OCI-LY7 (cell line): Measurements from ENCODE around the gene RBMS2. TPM values are rescaled to one million over a fixed set of nuclear protein-coding genes. Genes with fewer than 3 reads are reported as not detected.
"Not testable (repeated sequence)": the region's sequence is repeated elsewhere in the genome, so short reads cannot be mapped to it uniquely, and the experiment has no call there.

Experiments used
- BruUV-seq: library from RNA; stranded (reverse); fragments of 400-500 nt; replicated peaks from 2 replicates; lab custom pipeline; 2021; lab: Mats Ljungman, UMichigan
- CTCF ChIA-PET: fragments of 300-600 bp; sonication (Branson Sonifier 250); formaldehyde crosslinking; loops from one replicate; lab custom pipeline; 2022; ENCODE audit warnings: antibody characterized with exemption; ENCODE audit not compliant: unreplicated experiment; lab: Charles Lee
- POLR2A ChIA-PET: fragments of 300-600 bp; sonication (Branson Sonifier 250); formaldehyde crosslinking; loops from one replicate; lab custom pipeline; 2022; ENCODE audit warnings: antibody characterized with exemption; lab: Charles Lee
- DNase-seq: peaks from one replicate; pipeline ENCODE4 v3.0.0-alpha.2; 2015; ENCODE audit warnings: low spot score
- H2AFZ ChIP-seq: fragments of 200-600 bp; sonication (generic), shearing (Covaris generic); 2 replicates; pipeline ENCODE4 v1.6.1; 2014; ENCODE audit warnings: mild to moderate bottlenecking, antibody characterized with exemption, low read length, moderate library complexity
- H3K27ac ChIP-seq: fragments of 200-600 bp; sonication (generic); 2 replicates; pipeline ENCODE4 v1.5.1; 2014; ENCODE audit warnings: mixed run types, low read depth, mild to moderate bottlenecking, moderate library complexity, low read length, inconsistent platforms; ENCODE audit not compliant: poor library complexity, severe bottlenecking
- H3K36me3 ChIP-seq: fragments of 200-600 bp; sonication (generic); 2 replicates; pipeline ENCODE4 v1.6.1; 2014; ENCODE audit warnings: mild to moderate bottlenecking, antibody characterized with exemption, low read length, moderate library complexity, mixed read lengths; ENCODE audit not compliant: insufficient read depth
- H3K4me1 ChIP-seq: fragments of 200-600 bp; sonication (generic); 2 replicates; pipeline ENCODE4 v1.5.1; 2014; ENCODE audit warnings: mild to moderate bottlenecking, low read length; ENCODE audit not compliant: insufficient read depth, poor library complexity, severe bottlenecking
- H3K4me2 ChIP-seq: fragments of 200-600 bp; sonication (generic); 2 replicates; pipeline ENCODE4 v1.6.1; 2014; ENCODE audit warnings: mild to moderate bottlenecking, low read length
- H3K4me3 ChIP-seq: fragments of 200-600 bp; sonication (generic); 2 replicates; pipeline ENCODE4 v1.5.1; 2014; ENCODE audit warnings: mild to moderate bottlenecking, low read depth, low read length; ENCODE audit not compliant: poor library complexity, severe bottlenecking
- H3K79me2 ChIP-seq: fragments of 200-600 bp; sonication (generic); 2 replicates; pipeline ENCODE4 v1.6.1; 2016; ENCODE audit warnings: low read depth, mild to moderate bottlenecking, low read length, moderate library complexity, mixed read lengths; ENCODE audit not compliant: insufficient read depth
- H3K9me2 ChIP-seq: fragments of 200-600 bp; sonication (generic); 2 replicates; pipeline ENCODE4 v1.6.1; 2016; ENCODE audit warnings: mild to moderate bottlenecking, low read length, mixed read lengths; ENCODE audit not compliant: insufficient read depth
- H3K9me3 ChIP-seq: fragments of 200-600 bp; sonication (generic); 2 replicates; pipeline ENCODE4 v1.6.1; 2014; ENCODE audit warnings: mild to moderate bottlenecking, mixed run types, low read length, mixed read lengths
- H4K20me1 ChIP-seq: fragments of 200-600 bp; sonication (generic); 2 replicates; pipeline ENCODE4 v1.6.1; 2014; ENCODE audit warnings: mild to moderate bottlenecking, antibody characterized with exemption, low read length, moderate library complexity, mixed read lengths; ENCODE audit not compliant: insufficient read depth
- CTCF ChIP-seq: fragments of 200-600 bp; sonication (generic); conservative IDR thresholded peaks from 2 replicates; pipeline ENCODE4 v1.5.1; 2014; ENCODE audit warnings: mild to moderate bottlenecking, antibody characterized with exemption, low read length, moderate library complexity, mixed read lengths
- EZH2phosphoT487 ChIP-seq: fragments of 200-600 bp; sonication (generic); IDR thresholded peaks from 2 replicates; pipeline ENCODE4 v1.6.1; 2018; ENCODE audit warnings: low read depth, borderline replicate concordance, mild to moderate bottlenecking, mixed run types, antibody characterized with exemption, low read length, moderate library complexity, mixed read lengths
- intact Hi-C: fragments of 100-400 bp; cut with micrococcal nuclease; formaldehyde crosslinking; loops from one replicate; pipeline ENCODE4 v1.10.0; 2022; ENCODE audit not compliant: unreplicated experiment
- total RNA-seq, 2 experiments: library from RNA; depleted of rRNA in 1 of 2; stranded (reverse); fragments of >200 nt in 1 of 2; shearing (Covaris generic) in 1 of 2; gene quantifications; 2 replicates each; pipeline ENCODE4 v1.2.3, GENCODE V29; 2014 to 2022

The RBMS2 gene
- total RNA-seq, 2 experiments from 2014 or later: 0.27 to 0.32 TPM

- no TSS peak for BruUV-seq
- no peaks in the 10 kb centered on the region for H4K20me1 ChIP-seq
- H3K4me3 ChIP-seq: no peak overlapping the region
- intact Hi-C loops: no loop called here
- no peak overlapping the region for H2AFZ ChIP-seq
- H3K27ac ChIP-seq: no peak overlapping the region
- DNase-seq: no peak
- CTCF ChIA-PET: no interaction called here
- no peaks in the 10 kb centered on the region for H3K79me2 ChIP-seq
- POLR2A ChIA-PET: no interaction called here
- TF ChIP-seq CTCF (no peak), EZH2phosphoT487 (no peak)
- H3K4me2 ChIP-seq: no peak overlapping the region
- 0 out of 2 replicates have a peak, but pooled peaks cover 4% of the 10 kb centered on the region for H3K9me3 ChIP-seq
- H3K4me1 ChIP-seq: no peaks in the 10 kb centered on the region
- no peaks in the 10 kb centered on the region for H3K9me2 ChIP-seq
- H3K36me3 ChIP-seq: no peaks in the 10 kb centered on the region
Measured at GRCh38 chr12:56490360-56490759, 31.3 kb upstream of the RBMS2 start.

- H3K4me3 ChIP-seq, H3K79me2 ChIP-seq, POLR2A ChIA-PET, DNase-seq, H3K36me3 ChIP-seq, H3K4me1 ChIP-seq, H3K9me2 ChIP-seq, intact Hi-C loops, BruUV-seq, H4K20me1 ChIP-seq, H3K9me3 ChIP-seq, H2AFZ ChIP-seq, CTCF ChIA-PET, H3K4me2 ChIP-seq, H3K27ac ChIP-seq: not testable (repeated sequence)
Measured at GRCh38 chr12:56493409-56494105, 28.1 kb upstream of the RBMS2 start.

- POLR2A ChIA-PET, H3K4me2 ChIP-seq, H2AFZ ChIP-seq, H3K9me2 ChIP-seq, CTCF ChIA-PET, H3K4me1 ChIP-seq, H4K20me1 ChIP-seq, H3K79me2 ChIP-seq, intact Hi-C loops, H3K36me3 ChIP-seq, BruUV-seq, H3K4me3 ChIP-seq, H3K9me3 ChIP-seq, DNase-seq, H3K27ac ChIP-seq: not testable (repeated sequence)
Measured at GRCh38 chr12:56494106-56494415, 27.6 kb upstream of the RBMS2 start.

GRCh38 chr12:56494481-56494880, 27.1 kb upstream of the RBMS2 start:
- BruUV-seq, POLR2A ChIA-PET, H3K36me3 ChIP-seq, H3K9me3 ChIP-seq, H3K9me2 ChIP-seq, H3K27ac ChIP-seq, CTCF ChIA-PET, H2AFZ ChIP-seq, DNase-seq, H3K4me1 ChIP-seq, intact Hi-C loops, H3K79me2 ChIP-seq, H3K4me2 ChIP-seq, H4K20me1 ChIP-seq, H3K4me3 ChIP-seq: not testable (repeated sequence)
